OCI-LY3 (cell line): ENCODE data around the gene LBP.

Experiments
- H2AFZ ChIP-seq: fragments of 200-600, 300-600 bp; shearing (Covaris generic); 2 replicates; pipeline ENCODE4 v1.6.0; 2014; ENCODE audit warnings: antibody characterized with exemption, low read depth, low read length
- H3K27ac ChIP-seq: fragments of 200-600, 300-600 bp; sonication (generic); 2 replicates; pipeline ENCODE4 v1.5.1; 2014; ENCODE audit warnings: mild to moderate bottlenecking, low read length, moderate library complexity, mixed read lengths
- H3K27me3 ChIP-seq: fragments of 200-600, 300-600 bp; sonication (generic); 2 replicates; pipeline ENCODE4 v1.6.1; 2014; ENCODE audit warnings: low read depth, low read length, mixed read lengths
- H3K36me3 ChIP-seq: fragments of 200-600, 300-600 bp; sonication (generic); replicated peaks from 2 replicates; pipeline ENCODE3; 2014; ENCODE audit warnings: low read depth, low read length, mixed read lengths
- H3K4me1 ChIP-seq: fragments of 300-600, 200-600 bp; sonication (generic); 2 replicates; pipeline ENCODE4 v1.6.1; 2014; ENCODE audit warnings: low read length, mixed read lengths
- H3K4me2 ChIP-seq: fragments of 200-600, 300-600 bp; sonication (generic); 2 replicates; pipeline ENCODE4 v1.6.1; 2014; ENCODE audit warnings: low read length, mixed read lengths
- H3K4me3 ChIP-seq: fragments of 300-600, 200-600 bp; sonication (generic); 2 replicates; pipeline ENCODE4 v1.5.1; 2014; ENCODE audit warnings: antibody characterized with exemption, mild to moderate bottlenecking, low read length, moderate library complexity
- H3K79me2 ChIP-seq: fragments of 300-600, 200-600 bp; shearing (Covaris generic); 2 replicates; pipeline ENCODE4 v1.6.1; 2014; ENCODE audit warnings: mild to moderate bottlenecking, low read length, mixed read lengths
- H3K9ac ChIP-seq: fragments of 300-600, 200-600 bp; shearing (Covaris generic); 2 replicates; pipeline ENCODE4 v1.6.0; 2014; ENCODE audit warnings: mild to moderate bottlenecking, low read length, moderate library complexity
- H3K9me3 ChIP-seq: fragments of 200-600, 300-600 bp; shearing (Covaris generic); 2 replicates; pipeline ENCODE4 v1.6.1; 2014; ENCODE audit warnings: low read length, mixed read lengths; ENCODE audit not compliant: insufficient read depth
- H4K20me1 ChIP-seq: fragments of 200-600, 300-600 bp; sonication (generic); 2 replicates; pipeline ENCODE4 v1.6.1; 2016; ENCODE audit warnings: low read length, mixed read lengths; ENCODE audit not compliant: insufficient read depth
- CTCF ChIP-seq: fragments of 200-600, 300-600 bp; sonication (generic); IDR thresholded peaks from 2 replicates; pipeline ENCODE4 v1.5.1; 2014; ENCODE audit warnings: antibody characterized with exemption, low read length, low read depth
- EZH2phosphoT487 ChIP-seq: fragments of 200-600 bp; shearing (Covaris generic); IDR thresholded peaks from 2 replicates; pipeline ENCODE4 v1.6.1; 2018; ENCODE audit warnings: antibody characterized with exemption, mixed run types, low read depth

Gene LBP

GRCh38 chr20:38300438-38300837, 45.8 kb upstream of the LBP start:
- no peak overlapping the region for H3K9ac ChIP-seq
- H3K36me3 ChIP-seq, result no peaks in the 10 kb centered on the region
- H3K27me3 ChIP-seq, result peaks cover 23% of the 10 kb centered on the region
- no peak overlapping the region for H2AFZ ChIP-seq
- no peak overlapping the region for H3K4me3 ChIP-seq
- no peaks in the 10 kb centered on the region for H4K20me1 ChIP-seq
- H3K4me1 ChIP-seq, result no peaks in the 10 kb centered on the region
- no peak overlapping the region for H3K4me2 ChIP-seq
- H3K79me2 ChIP-seq, result no peaks in the 10 kb centered on the region
- H3K27ac ChIP-seq, result no peak overlapping the region
- TF ChIP-seq CTCF (no peak), EZH2phosphoT487 (no peak)
- H3K9me3 ChIP-seq, result no peaks in the 10 kb centered on the region

GRCh38 chr20:38301309-38301708, 45.0 kb upstream of the LBP start:
- Histone ChIP-seq H3K4me3 (no peak overlapping the region), H2AFZ (no peak overlapping the region), H3K27me3 (peaks cover 23% of the 10 kb centered on the region), H4K20me1 (no peaks in the 10 kb centered on the region), H3K9me3 (no peaks in the 10 kb centered on the region), H3K27ac (no peak overlapping the region), H3K4me2 (no peak overlapping the region), H3K4me1 (no peaks in the 10 kb centered on the region), H3K79me2 (no peaks in the 10 kb centered on the region), H3K36me3 (no peaks in the 10 kb centered on the region), H3K9ac (no peak overlapping the region)
- TF ChIP-seq EZH2phosphoT487 (no peak), CTCF (no peak)

- Histone ChIP-seq H3K27me3 (peaks cover 23% of the 10 kb centered on the region), H3K79me2 (no peaks in the 10 kb centered on the region), H3K27ac (no peak overlapping the region), H3K36me3 (no peaks in the 10 kb centered on the region), H3K4me1 (no peaks in the 10 kb centered on the region), H4K20me1 (no peaks in the 10 kb centered on the region), H3K4me3 (no peak overlapping the region), H3K4me2 (no peak overlapping the region), H3K9ac (no peak overlapping the region), H2AFZ (no peak overlapping the region), H3K9me3 (no peaks in the 10 kb centered on the region)
- no peak for TF ChIP-seq CTCF
- TF ChIP-seq EZH2phosphoT487, result no peak
These were observed 43.5 kb upstream of the LBP start for GRCh38 chr20:38302786-38303185.

GRCh38 chr20:38303908-38304379, 42.3 kb upstream of the LBP start, which contains the start of gene BPI:
Gene BPI, plus strand, starts transcription at chr20:38304156. Its CDS starts 68 bp downstream, at chr20:38304224.
- H3K27me3 ChIP-seq, result peaks cover 24% of the 10 kb centered on the region
- no peak within 1 kb of the TSS for H3K27ac ChIP-seq
- no peak within 1 kb of the TSS for H3K9ac ChIP-seq
- no peaks in the 10 kb centered on the region for H3K36me3 ChIP-seq
- no peaks in the 10 kb centered on the region for H3K4me1 ChIP-seq
- no peak within 1 kb of the TSS; the same call in 1 of the 2 replicates for H2AFZ ChIP-seq
- H3K4me2 ChIP-seq, result no peak within 1 kb of the TSS
- H4K20me1 ChIP-seq, result no peaks in the 10 kb centered on the region
- no peaks in the 10 kb centered on the region for H3K79me2 ChIP-seq
- H3K9me3 ChIP-seq, result no peaks in the 10 kb centered on the region
- no peak within 1 kb of the TSS for H3K4me3 ChIP-seq
- TF ChIP-seq CTCF, result no peak
- no peak for TF ChIP-seq EZH2phosphoT487
